ENCODE results near the gene NAP1L4. TPM values are rescaled to one million over a fixed set of nuclear protein-coding genes. Genes with fewer than 3 reads are reported as not detected.

The NAP1L4 gene
- total and polyA plus RNA-seq, 2 of the 4 experiments (the other 2 are of a cell fraction): 71.5 to 80.7 TPM

- H3K27ac ChIP-seq (ENCODE audit: insufficient read depth, low read length): peak overlapping the region; percentile 24
- H2BK120ac ChIP-seq (ENCODE audit: low read depth, low read length): no peak overlapping the region
- no peak overlapping the region for H3K4me3 ChIP-seq (ENCODE audit: insufficient read depth, low read depth, low read length)
- 90% methylated on average over 7 of the region's 14 CpGs; no CpG with 5 or more reads in 1 of the 2 experiments for WGBS, 2 experiments (ENCODE audit: extremely low coverage in 2 of 2, insufficient read length in 1 of 2)
- peak overlapping the region; percentile 8; the same call in 1 of the 2 replicates for H3K4ac ChIP-seq (ENCODE audit: low read depth, low read length)
- intact Hi-C loops (cut with micrococcal nuclease) (no loop called here), in situ Hi-C loops (cut with MboI; ENCODE audit: low sequenced_read_pairs) (no loop called here), dilution Hi-C loops (cut with HindIII; ENCODE audit: low sequenced_read_pairs, unreplicated experiment) (no loop called here)
- H2BK20ac ChIP-seq (ENCODE audit: low read depth, low read length): no peak overlapping the region
- H3K9me1 ChIP-seq (ENCODE audit: insufficient read depth, low read length): peaks cover 10% of the 10 kb centered on the region
- no peak overlapping the region for H2AK9ac ChIP-seq (replicated peaks; ENCODE audit: low read depth, low read length, poor library complexity)
- no peak overlapping the region for H3K18ac ChIP-seq (ENCODE audit: low read depth, low read length)
- no peak overlapping the region for H3K56ac ChIP-seq (ENCODE audit: extremely low read depth, insufficient read depth, low read length)
- 0 out of 4 replicates have a peak overlapping the region, but pooled peaks have one; percentile 2 to 11 for H4K8ac ChIP-seq (ENCODE audit: low read depth in 2 of 2, low read length in 2 of 2)
- no peaks in the 10 kb centered on the region for H3K27me3 ChIP-seq (ENCODE audit: control insufficient read depth, insufficient read depth, low read length)
- ChIA-PET CTCF (interaction anchor here (1.1 kb wide), 1 partner anchor 93 kb away, joined by 3 read pairs; the partner anchor contains the start of gene PHLDA2), POLR2A (ENCODE audit: unreplicated experiment) (no interaction called here)
- no peak overlapping the region for H3K23ac ChIP-seq (ENCODE audit: low read depth, low read length)
- TF ChIP-seq CEBPB (IDR thresholded peaks at IDR 0.05; ENCODE audit: low read depth, low read length): peak; percentile 94
- no peak for TF ChIP-seq MAZ (IDR thresholded peaks at IDR 0.05; ENCODE audit: borderline replicate concordance, low read depth, low read length)
- TF ChIP-seq, protein P1, sequence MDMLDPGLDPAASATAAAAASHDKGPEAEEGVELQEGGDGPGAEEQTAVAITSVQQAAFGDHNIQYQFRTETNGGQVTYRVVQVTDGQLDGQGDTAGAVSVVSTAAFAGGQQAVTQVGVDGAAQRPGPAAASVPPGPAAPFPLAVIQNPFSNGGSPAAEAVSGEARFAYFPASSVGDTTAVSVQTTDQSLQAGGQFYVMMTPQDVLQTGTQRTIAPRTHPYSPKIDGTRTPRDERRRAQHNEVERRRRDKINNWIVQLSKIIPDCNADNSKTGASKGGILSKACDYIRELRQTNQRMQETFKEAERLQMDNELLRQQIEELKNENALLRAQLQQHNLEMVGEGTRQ (IDR thresholded peaks at IDR 0.05; ENCODE audit: low read depth, low read length): no peak
- no peak for TF ChIP-seq ELK1 (IDR thresholded peaks at IDR 0.05; ENCODE audit: borderline replicate concordance, low read depth, low read length)
- no peak for TF ChIP-seq MAFK (IDR thresholded peaks at IDR 0.05; ENCODE audit: low read depth, low read length)
- TF ChIP-seq NFE2L2 (IDR thresholded peaks at IDR 0.05; ENCODE audit: low read depth, low read length): no peak
- no peak for TF ChIP-seq FOS (IDR thresholded peaks at IDR 0.05; ENCODE audit: low read depth, low read length)
- no peak for TF ChIP-seq RAD21 (IDR thresholded peaks at IDR 0.05; ENCODE audit: low read length)
- TF ChIP-seq CHD1 (IDR thresholded peaks at IDR 0.05; ENCODE audit: low read depth, low read length): no peak
- TF ChIP-seq POLR2A (IDR thresholded peaks at IDR 0.05; ENCODE audit: low read depth, low read length): no peak
- TF ChIP-seq MXI1 (IDR thresholded peaks at IDR 0.05; ENCODE audit: borderline replicate concordance, low read depth, low read length): peak; percentile 17; the same call in 1 of the 2 replicates
- no peak for TF ChIP-seq CTCF (conservative IDR thresholded peaks at IDR 0.05; ENCODE audit: low read depth, low read length)
- TF ChIP-seq BHLHE40 (IDR thresholded peaks at IDR 0.05; ENCODE audit: low read depth, low read length): no peak
- H2AFZ ChIP-seq (replicated peaks; ENCODE audit: low read length, poor library complexity): no peak overlapping the region
- no peak overlapping the region for H4K5ac ChIP-seq (ENCODE audit: low read depth, low read length)
- no peak overlapping the region for H2BK5ac ChIP-seq (ENCODE audit: low read depth, low read length, poor library complexity, severe bottlenecking)
- H4K91ac ChIP-seq (ENCODE audit: insufficient read depth, low read depth, low read length): no peak overlapping the region
- H2BK15ac ChIP-seq (ENCODE audit: low read depth, low read length): no peak overlapping the region
- H3K79me1 ChIP-seq (ENCODE audit: low read depth in 1 of 2, low read length in 2 of 2): peaks cover 9 to 65% of the 10 kb centered on the region in 2 experiments; a peak in 3 of 4 replicates
- no peaks in the 10 kb centered on the region for H3K9me3 ChIP-seq (ENCODE audit: control insufficient read depth, insufficient read depth, low read length)
- H3K4me2 ChIP-seq (ENCODE audit: low read depth, low read length): no peak overlapping the region
- 0 out of 2 replicates have a peak overlapping the region, but pooled peaks have one; percentile 20 for H2AK5ac ChIP-seq (ENCODE audit: low read depth, low read length)
- peak; percentile 73 for DNase-seq
- peaks cover 6% of the 10 kb centered on the region for H3K4me1 ChIP-seq (ENCODE audit: control insufficient read depth, insufficient read depth, low read length)
- ATAC-seq (ENCODE audit: low read depth): peak; percentile 53
- H4K20me1 ChIP-seq (ENCODE audit: insufficient read depth, low read length): peaks cover 31% of the 10 kb centered on the region; the same call in 1 of the 2 replicates
- peaks cover 68% of the 10 kb centered on the region for H3K36me3 ChIP-seq (ENCODE audit: control insufficient read depth, insufficient read depth, low read length)
- BruUV-seq (replicated peaks): no TSS peak
- no peak overlapping the region for H3K9ac ChIP-seq (ENCODE audit: low read depth, low read length)
- H3K14ac ChIP-seq (replicated peaks; ENCODE audit: low read depth, low read length): peak overlapping the region; percentile 11
Measured at GRCh38 chr11:3022300-3022967, 30.3 kb upstream of the NAP1L4 start.

Data from IMR-90 (cell line).